ENCODE results near the gene RSPRY1.

RSPRY1 gene

DNA sequence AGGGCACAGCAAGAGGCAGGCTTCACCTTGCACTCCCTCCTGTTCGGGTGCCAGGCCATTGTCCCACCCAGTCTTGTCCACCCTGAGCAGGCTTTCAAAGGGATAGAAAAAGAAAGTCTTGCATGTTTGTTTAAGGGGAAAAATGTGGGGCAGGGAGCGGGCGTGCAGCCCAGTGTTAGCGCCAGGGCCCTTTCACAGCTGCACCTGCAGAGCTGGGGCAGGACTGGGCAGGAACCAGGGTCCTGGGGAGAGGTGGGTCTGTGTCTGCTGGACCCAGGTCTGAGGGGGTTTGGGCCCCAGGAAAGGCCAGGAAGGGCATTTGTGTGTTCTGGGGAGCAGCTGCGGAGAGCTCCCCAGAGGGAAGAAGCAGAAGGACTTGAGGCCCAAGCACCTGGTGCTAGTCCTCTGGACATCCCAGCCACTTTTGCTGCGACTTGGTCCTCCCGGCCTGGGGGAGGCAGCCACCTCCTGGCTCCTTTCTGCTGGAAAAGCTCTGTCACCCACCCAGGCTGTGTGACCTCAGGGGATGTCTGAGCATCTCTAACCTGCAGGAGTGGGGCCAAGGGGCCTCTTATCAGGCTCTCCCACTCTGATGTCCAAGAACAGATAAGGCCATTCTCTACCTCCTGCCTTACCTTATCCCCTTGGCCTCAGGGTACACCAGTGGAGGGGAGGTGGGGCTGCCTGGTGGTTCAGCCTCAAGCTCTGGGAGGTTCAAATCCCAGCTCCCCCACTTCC is 45.0 kb upstream of the RSPRY1 start:
- no peak overlapping the region for H2AFZ ChIP-seq (ENCODE audit: insufficient read depth, low read length, poor library complexity)
- no CpG with 5 or more reads among the region's 7 CpGs for WGBS (ENCODE audit: extremely low coverage, insufficient coverage, insufficient read length)

DNA sequence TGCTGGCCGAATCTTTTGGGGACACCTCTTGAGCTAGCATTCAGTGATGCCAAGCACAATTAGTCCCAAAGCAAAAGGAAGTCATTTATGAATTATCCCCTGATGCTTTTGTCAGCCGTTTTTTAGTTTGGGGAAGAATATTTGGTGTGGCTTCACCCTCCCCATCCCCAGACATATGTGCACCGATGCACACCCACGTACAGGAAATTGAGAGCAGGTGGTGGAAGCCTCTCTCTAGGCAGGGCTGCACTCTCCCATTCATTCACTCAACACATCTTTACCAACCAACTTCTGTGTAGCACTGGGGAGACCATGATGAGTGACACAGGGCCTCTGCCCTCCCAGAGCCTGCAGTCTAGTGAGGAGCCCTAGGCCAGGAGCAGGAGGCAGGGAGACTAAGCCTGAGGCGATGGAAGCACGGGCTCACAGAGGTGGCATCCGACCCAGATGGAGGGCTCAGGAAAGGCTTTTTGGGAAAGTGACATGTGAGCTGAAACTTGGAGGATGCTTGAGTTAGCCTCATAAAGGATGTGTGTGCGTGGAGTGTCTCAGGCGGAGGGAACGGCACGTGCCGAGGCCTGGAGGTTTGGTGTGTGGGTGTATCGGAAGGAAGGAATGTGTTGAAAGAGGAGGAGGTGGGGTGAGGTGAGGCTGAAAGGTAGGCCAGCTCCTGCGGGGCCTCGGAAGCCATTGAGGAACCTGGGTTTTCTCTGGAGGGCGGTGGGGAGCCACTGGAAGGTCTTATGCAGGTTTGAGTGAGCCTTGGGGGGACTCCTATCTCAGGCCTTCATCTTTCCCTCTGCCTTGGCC is 44.1 kb upstream of the RSPRY1 start:
- Histone ChIP-seq H2BK5ac (ENCODE audit: low read depth, low read length, poor library complexity) (no peak overlapping the region), H3K79me1 (ENCODE audit: low read length) (no peaks in the 10 kb centered on the region), H3K4me2 (ENCODE audit: low read length) (no peak overlapping the region), H3K4me3 (ENCODE audit: low read depth, low read length) (no peak overlapping the region), H4K91ac (ENCODE audit: low read depth, low read length) (no peak overlapping the region), H3K23ac (ENCODE audit: low read length) (no peak overlapping the region), H2BK12ac (ENCODE audit: low read length) (no peak overlapping the region), H3K27ac (ENCODE audit: low read depth, low read length) (no peak overlapping the region), H2BK120ac (ENCODE audit: insufficient read depth, low read length, poor library complexity) (no peak overlapping the region), H3K14ac (ENCODE audit: low read length) (no peak overlapping the region), H3K18ac (ENCODE audit: low read length) (no peak overlapping the region), H4K8ac (ENCODE audit: low read depth, low read length) (no peak overlapping the region), H3K4me1 (ENCODE audit: control insufficient read depth in 1 of 2, insufficient read depth in 2 of 2, low read length in 2 of 2) (peaks cover 8 to 26% of the 10 kb centered on the region in 2 experiments), H3K9ac (ENCODE audit: low read length) (no peak overlapping the region), H2AK5ac (ENCODE audit: low read length) (no peak overlapping the region), H4K12ac (ENCODE audit: low read depth, low read length) (no peak overlapping the region), H2AFZ (ENCODE audit: insufficient read depth, low read length, poor library complexity) (no peak overlapping the region), H3K9me3 (ENCODE audit: insufficient read depth, low read depth, low read length) (peaks cover 3% of the 10 kb centered on the region), H3K36me3 (ENCODE audit: control insufficient read depth in 1 of 2, insufficient read depth in 2 of 2, low read length in 2 of 2) (peaks cover 14 to 21% of the 10 kb centered on the region in 2 experiments), H3K4ac (ENCODE audit: low read depth, low read length) (no peak overlapping the region), H3K79me2 (ENCODE audit: control insufficient read depth, insufficient read depth, low read length, poor library complexity) (no peaks in the 10 kb centered on the region), H3K27me3 (ENCODE audit: insufficient read depth, low read length) (no peaks in the 10 kb centered on the region)
- no peak for DNase-seq
- no CpG with 5 or more reads among the region's 16 CpGs for WGBS (ENCODE audit: extremely low coverage, insufficient coverage, insufficient read length)

More for the DNA sequence above, 45.0 kb upstream of the RSPRY1 start:
- Histone ChIP-seq H2AK5ac (ENCODE audit: low read length) (no peak overlapping the region), H2BK5ac (ENCODE audit: low read depth, low read length, poor library complexity) (no peak overlapping the region), H3K9ac (ENCODE audit: low read length) (no peak overlapping the region), H3K9me3 (ENCODE audit: insufficient read depth, low read depth, low read length) (peaks cover 3% of the 10 kb centered on the region), H3K23ac (ENCODE audit: low read length) (no peak overlapping the region), H3K18ac (ENCODE audit: low read length) (no peak overlapping the region), H3K4me2 (ENCODE audit: low read length) (no peak overlapping the region), H3K14ac (ENCODE audit: low read length) (no peak overlapping the region), H2BK120ac (ENCODE audit: insufficient read depth, low read length, poor library complexity) (no peak overlapping the region), H3K27ac (ENCODE audit: low read depth, low read length) (no peak overlapping the region), H3K27me3 (ENCODE audit: insufficient read depth, low read length) (no peaks in the 10 kb centered on the region), H4K12ac (ENCODE audit: low read depth, low read length) (no peak overlapping the region), H3K4me3 (ENCODE audit: low read depth, low read length) (no peak overlapping the region), H2BK12ac (ENCODE audit: low read length) (no peak overlapping the region), H3K4ac (ENCODE audit: low read depth, low read length) (no peak overlapping the region), H3K4me1 (ENCODE audit: control insufficient read depth in 1 of 2, insufficient read depth in 2 of 2, low read length in 2 of 2) (peaks cover 8 to 26% of the 10 kb centered on the region in 2 experiments), H4K91ac (ENCODE audit: low read depth, low read length) (no peak overlapping the region), H3K79me2 (ENCODE audit: control insufficient read depth, insufficient read depth, low read length, poor library complexity) (no peaks in the 10 kb centered on the region), H3K79me1 (ENCODE audit: low read length) (no peaks in the 10 kb centered on the region), H3K36me3 (ENCODE audit: control insufficient read depth in 1 of 2, insufficient read depth in 2 of 2, low read length in 2 of 2) (peaks cover 16 to 23% of the 10 kb centered on the region in 2 experiments), H4K8ac (ENCODE audit: low read depth, low read length) (no peak overlapping the region)
- DNase-seq, result no peak

DNA sequence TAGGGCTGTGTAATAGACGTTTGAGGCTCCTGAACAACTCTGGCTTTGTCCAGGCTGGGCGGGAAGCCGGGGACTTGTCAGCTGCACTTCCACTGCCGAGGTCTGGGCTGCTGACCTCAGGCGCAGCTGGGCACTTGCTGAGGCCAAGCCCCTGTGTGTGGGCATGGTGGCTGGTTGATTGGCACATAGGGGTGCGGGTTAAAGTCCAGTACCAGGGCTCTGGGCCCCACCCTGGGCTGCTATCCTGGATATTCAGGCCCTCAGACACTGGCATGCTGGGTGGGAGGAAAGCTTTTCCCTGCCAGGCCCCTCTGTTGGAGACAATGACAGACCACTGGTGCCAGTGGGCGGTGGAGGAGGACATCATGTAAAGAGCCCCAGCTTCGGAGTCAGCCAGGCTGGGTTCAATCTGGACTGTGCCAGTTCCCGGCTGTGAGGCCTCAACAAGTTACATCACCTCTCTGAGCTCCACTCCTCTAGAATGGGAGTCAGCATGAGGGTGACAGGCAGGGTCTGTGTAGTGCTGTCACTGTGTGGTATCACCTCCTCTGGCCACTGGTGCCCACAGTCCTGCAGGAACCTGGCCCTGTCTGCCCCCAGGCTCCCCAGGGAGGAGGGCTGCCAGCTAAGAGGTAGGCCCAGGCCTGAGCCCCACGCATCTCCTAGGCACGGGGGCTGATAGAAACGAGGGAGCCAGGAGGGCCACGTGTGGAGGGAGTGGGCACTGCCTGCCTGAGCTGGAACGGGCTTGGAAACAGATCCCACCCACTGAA is 42.8 kb upstream of the RSPRY1 start:
- Histone ChIP-seq H3K4me2 (ENCODE audit: low read length) (no peak overlapping the region), H3K18ac (ENCODE audit: low read length) (no peak overlapping the region), H3K4me1 (ENCODE audit: control insufficient read depth in 1 of 2, insufficient read depth in 2 of 2, low read length in 2 of 2) (peaks cover 3 to 23% of the 10 kb centered on the region in 2 experiments), H3K4me3 (ENCODE audit: low read depth, low read length) (no peak overlapping the region), H3K23ac (ENCODE audit: low read length) (no peak overlapping the region), H3K14ac (ENCODE audit: low read length) (no peak overlapping the region), H3K27me3 (ENCODE audit: insufficient read depth, low read length) (no peaks in the 10 kb centered on the region), H2AFZ (ENCODE audit: insufficient read depth, low read length, poor library complexity) (no peak overlapping the region), H4K8ac (ENCODE audit: low read depth, low read length) (no peak overlapping the region), H3K79me1 (ENCODE audit: low read length) (no peaks in the 10 kb centered on the region), H3K9ac (ENCODE audit: low read length) (no peak overlapping the region), H2BK12ac (ENCODE audit: low read length) (no peak overlapping the region), H3K4ac (ENCODE audit: low read depth, low read length) (no peak overlapping the region), H3K27ac (ENCODE audit: low read depth, low read length) (no peak overlapping the region), H3K9me3 (ENCODE audit: insufficient read depth, low read depth, low read length) (peaks cover 3% of the 10 kb centered on the region), H4K91ac (ENCODE audit: low read depth, low read length) (no peak overlapping the region), H2BK120ac (ENCODE audit: insufficient read depth, low read length, poor library complexity) (no peak overlapping the region), H4K12ac (ENCODE audit: low read depth, low read length) (no peak overlapping the region), H2BK5ac (ENCODE audit: low read depth, low read length, poor library complexity) (no peak overlapping the region), H3K79me2 (ENCODE audit: control insufficient read depth, insufficient read depth, low read length, poor library complexity) (no peaks in the 10 kb centered on the region), H2AK5ac (ENCODE audit: low read length) (no peak overlapping the region), H3K36me3 (ENCODE audit: control insufficient read depth in 1 of 2, insufficient read depth in 2 of 2, low read length in 2 of 2) (peaks cover 8 to 11% of the 10 kb centered on the region in 2 experiments)
- no CpG with 5 or more reads among the region's 14 CpGs for WGBS (ENCODE audit: extremely low coverage, insufficient coverage, insufficient read length)
- DNase-seq, result no peak

DNA sequence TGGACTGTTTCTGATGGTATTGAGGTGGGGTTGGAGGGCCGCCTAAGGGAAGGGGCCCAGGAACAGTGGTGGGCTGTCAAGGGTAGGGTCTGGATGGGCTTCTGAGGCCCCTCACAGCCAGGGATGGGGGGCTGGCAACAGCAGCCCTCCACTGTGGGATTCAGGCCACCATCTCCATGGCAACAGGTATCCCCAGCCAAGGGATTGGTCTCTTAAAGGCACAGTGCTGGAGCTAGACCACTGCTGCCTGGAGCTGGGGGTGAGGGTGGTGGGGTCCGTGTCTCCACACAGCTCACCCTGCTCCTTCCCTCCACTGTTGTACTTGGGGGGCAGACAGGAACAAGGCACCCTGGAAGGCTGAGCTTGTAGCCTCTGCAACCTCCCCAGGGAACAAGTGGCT is 42.1 kb upstream of the RSPRY1 start:
- WGBS (ENCODE audit: extremely low coverage, insufficient coverage, insufficient read length), result no CpG with 5 or more reads among the region's 2 CpGs
- H2BK120ac ChIP-seq (ENCODE audit: insufficient read depth, low read length, poor library complexity), result no peak overlapping the region
- peaks cover 10 to 11% of the 10 kb centered on the region in 2 experiments for H3K36me3 ChIP-seq (ENCODE audit: control insufficient read depth in 1 of 2, insufficient read depth in 2 of 2, low read length in 2 of 2)

More for the DNA sequence above, 42.1 kb upstream of the RSPRY1 start:
- H4K8ac ChIP-seq (ENCODE audit: low read depth, low read length), result no peak overlapping the region
- H3K23ac ChIP-seq (ENCODE audit: low read length), result no peak overlapping the region
- no peaks in the 10 kb centered on the region for H3K27me3 ChIP-seq (ENCODE audit: insufficient read depth, low read length)
- H4K12ac ChIP-seq (ENCODE audit: low read depth, low read length), result no peak overlapping the region
- peaks cover 3 to 19% of the 10 kb centered on the region in 2 experiments for H3K4me1 ChIP-seq (ENCODE audit: control insufficient read depth in 1 of 2, insufficient read depth in 2 of 2, low read length in 2 of 2)
- no peak overlapping the region for H2AK5ac ChIP-seq (ENCODE audit: low read length)
- no peak overlapping the region for H3K18ac ChIP-seq (ENCODE audit: low read length)
- no peak overlapping the region for H3K4ac ChIP-seq (ENCODE audit: low read depth, low read length)
- no peak overlapping the region for H2BK5ac ChIP-seq (ENCODE audit: low read depth, low read length, poor library complexity)
- H3K14ac ChIP-seq (ENCODE audit: low read length), result no peak overlapping the region
- no peak for DNase-seq
- no peak overlapping the region for H2BK12ac ChIP-seq (ENCODE audit: low read length)
- no peaks in the 10 kb centered on the region for H3K79me2 ChIP-seq (ENCODE audit: control insufficient read depth, insufficient read depth, low read length, poor library complexity)
- no peak overlapping the region for H2AFZ ChIP-seq (ENCODE audit: insufficient read depth, low read length, poor library complexity)
- H3K9me3 ChIP-seq (ENCODE audit: insufficient read depth, low read depth, low read length), result peaks cover 5% of the 10 kb centered on the region
- no peak overlapping the region for H3K4me3 ChIP-seq (ENCODE audit: low read depth, low read length)
- no peak overlapping the region for H4K91ac ChIP-seq (ENCODE audit: low read depth, low read length)
- no peaks in the 10 kb centered on the region for H3K79me1 ChIP-seq (ENCODE audit: low read length)
- H3K9ac ChIP-seq (ENCODE audit: low read length), result no peak overlapping the region
- no peak overlapping the region for H3K27ac ChIP-seq (ENCODE audit: low read depth, low read length)
- no peak overlapping the region for H3K4me2 ChIP-seq (ENCODE audit: low read length)
